Esophagus squamous epithelium (tissue), 5 donors: ENCODE results near the gene TP53RK. TPM values are rescaled to one million over a fixed set of nuclear protein-coding genes. Genes with fewer than 3 reads are reported as not detected.

Source experiments
- DNase-seq: peaks from one replicate; lab custom pipeline; 2025; lab: John Stamatoyannopoulos, UW
- H3K27ac ChIP-seq, 4 donors: fragments of 200-600 bp; sonication (generic); one replicate each; pipeline ENCODE4 v1.5.1; 2016 to 2019; ENCODE audit warnings: mild to moderate bottlenecking in 1 of 4
- H3K27me3 ChIP-seq, 4 donors: fragments of 200-600 bp; sonication (generic); 1 replicate in 3 of 4; 2 replicates in 1 of 4; pipeline versions ENCODE4 v1.5.1 to v1.6.0; 2017 to 2021; ENCODE audit warnings: antibody characterized with exemption in 1 of 4
- H3K36me3 ChIP-seq, 3 donors: fragments of 200-600 bp; sonication (generic); one replicate each; pipeline ENCODE4 v1.5.1; 2016 to 2019
- H3K4me1 ChIP-seq, 3 donors: fragments of 200-600 bp; sonication (generic); one replicate each; pipeline ENCODE4 v1.5.1; 2017 to 2019
- H3K4me3 ChIP-seq, 4 donors: fragments of 200-600 bp; sonication (generic); 1 replicate in 3 of 4; 2 replicates in 1 of 4; pipeline ENCODE4 v1.5.1; 2016 to 2019; ENCODE audit warnings: mild to moderate bottlenecking in 2 of 4, moderate library complexity in 1 of 4
- H3K9me3 ChIP-seq, 3 donors: fragments of 200-600 bp; sonication (generic); one replicate each; pipeline ENCODE4 v1.5.1; 2016 to 2019
- CTCF ChIP-seq, 6 experiments: fragments of 450-650 bp in 4 of 6; fragments of 200-600 bp in 2 of 6; sonication (generic) in 2 of 6; IDR thresholded peaks; one replicate each; pipeline ENCODE4 v1.5.1; 2016 to 2019; ENCODE audit warnings: antibody characterized with exemption in 6 of 6, mild to moderate bottlenecking in 4 of 6, moderate library complexity in 4 of 6
- POLR2A ChIP-seq, 4 donors: fragments of 450-650 bp; IDR thresholded peaks; one replicate each; pipeline ENCODE4 v1.6.1; 2017; ENCODE audit warnings: antibody characterized with exemption in 4 of 4, mild to moderate bottlenecking in 4 of 4, moderate library complexity in 3 of 4
- WGBS, 2 donors: methylation state at CpG; one replicate each; pipeline ENCODE4 v1.1.5; 2018; 5-methylcytosine and 5-hydroxymethylcytosine counted together
- intact Hi-C: fragments of 100-400 bp; cut with DNase I; formaldehyde crosslinking; loops from one replicate; pipeline ENCODE4 v1.15.0; 2022
- total RNA-seq, 4 donors: library from RNA; depleted of rRNA; stranded (reverse); fragments of >200 nt; gene quantifications; one replicate each; pipeline ENCODE4 v1.1.0, GENCODE V29; 2016
- donor health status: DM: yes; HTN: yes; CAD: no.

The TP53RK gene
- total RNA-seq, 4 donors from 2014 or later, result 14.3 to 20.2 (median 17.1) TPM

GRCh38 chr20:46700481-46700880 is 11.2 kb upstream of the TP53RK start:
- Histone ChIP-seq H3K4me1 (no peaks in the 10 kb centered on the region), H3K27me3 (peaks cover 0 to 11% (median 0%) of the 10 kb centered on the region in 4 donors), H3K27ac (no peak overlapping the region), H3K9me3 (no peaks in the 10 kb centered on the region), H3K36me3 (no peaks in the 10 kb centered on the region), H3K4me3 (no peak overlapping the region)
- 78 to 80% methylated on average over 6 of the region's 6 CpGs for WGBS, 2 donors
- no peak for TF ChIP-seq CTCF (IDR thresholded peaks at IDR 0.05)
- no peak for TF ChIP-seq POLR2A (IDR thresholded peaks at IDR 0.05)
- intact Hi-C loops, result no loop called here
- DNase-seq, result no peak

- Histone ChIP-seq H3K27me3 (peaks cover 0 to 11% (median 0%) of the 10 kb centered on the region in 4 donors), H3K9me3 (no peaks in the 10 kb centered on the region), H3K4me1 (no peaks in the 10 kb centered on the region), H3K27ac (no peak overlapping the region), H3K4me3 (no peak overlapping the region), H3K36me3 (no peaks in the 10 kb centered on the region)
- TF ChIP-seq CTCF (IDR thresholded peaks at IDR 0.05) (peak in 5 of 6 experiments; percentile 33 to 65 (median 42)), POLR2A (IDR thresholded peaks at IDR 0.05) (no peak)
- DNase-seq, result no peak
- 49 to 57% methylated on average over 12 of the region's 12 CpGs for WGBS, 2 donors
- intact Hi-C loops, result no loop called here
Observed at GRCh38 chr20:46699651-46700359, 10.6 kb upstream of the TP53RK start.

- Histone ChIP-seq H3K27me3 (peaks cover 0 to 11% (median 0%) of the 10 kb centered on the region in 4 donors), H3K9me3 (no peaks in the 10 kb centered on the region), H3K4me3 (no peak overlapping the region), H3K36me3 (no peaks in the 10 kb centered on the region), H3K27ac (no peak overlapping the region), H3K4me1 (peaks cover 0 to 6% (median 0%) of the 10 kb centered on the region in 3 donors)
- intact Hi-C loops, result no loop called here
- WGBS, 2 donors, result 78% methylated on average over 2 of the region's 2 CpGs
- no peak for DNase-seq
- TF ChIP-seq POLR2A (IDR thresholded peaks at IDR 0.05), result no peak
- TF ChIP-seq CTCF (IDR thresholded peaks at IDR 0.05), result no peak
Observed at GRCh38 chr20:46698788-46699187, 9.5 kb upstream of the TP53RK start.

- Histone ChIP-seq H3K27ac (no peak overlapping the region), H3K36me3 (no peaks in the 10 kb centered on the region), H3K4me3 (no peak overlapping the region), H3K4me1 (peaks cover 0 to 6% (median 0%) of the 10 kb centered on the region in 3 donors), H3K27me3 (peaks cover 0 to 11% (median 0%) of the 10 kb centered on the region in 4 donors), H3K9me3 (no peaks in the 10 kb centered on the region)
- intact Hi-C loops, result no loop called here
- 65 to 66% methylated on average over 3 of the region's 3 CpGs for WGBS, 2 donors
- TF ChIP-seq CTCF (IDR thresholded peaks at IDR 0.05) (no peak), POLR2A (IDR thresholded peaks at IDR 0.05) (no peak)
- no peak for DNase-seq
Observed at GRCh38 chr20:46696791-46697279, 7.6 kb upstream of the TP53RK start.

- intact Hi-C loops, result no loop called here
- H3K4me1 ChIP-seq, result peaks cover 0 to 6% (median 0%) of the 10 kb centered on the region in 3 donors
- no peak overlapping the region for H3K4me3 ChIP-seq
- H3K27ac ChIP-seq, result no peak overlapping the region
- TF ChIP-seq CTCF (IDR thresholded peaks at IDR 0.05), result no peak
- no peak for TF ChIP-seq POLR2A (IDR thresholded peaks at IDR 0.05)
- H3K9me3 ChIP-seq, result no peaks in the 10 kb centered on the region
- no peaks in the 10 kb centered on the region for H3K36me3 ChIP-seq
- H3K27me3 ChIP-seq, result peaks cover 0 to 11% (median 0%) of the 10 kb centered on the region in 4 donors
- 26 to 32% methylated on average over 3 of the region's 3 CpGs for WGBS, 2 donors
- no peak for DNase-seq
Observed at GRCh38 chr20:46695892-46696291, 6.6 kb upstream of the TP53RK start.
